ENCODE measurements around the gene C16orf78. TPM values are rescaled to one million over a fixed set of nuclear protein-coding genes. Genes with fewer than 3 reads are reported as not detected.

Gene C16orf78
- total and polyA plus RNA-seq, 7 experiments from 2014 or later: not detected

GRCh38 chr16:49378816-49379215, 5.2 kb downstream of the C16orf78 start:
- no peak overlapping the region for H3K4me3 ChIP-seq (ENCODE audit: low read length)
- H3K36me3 Mint-ChIP-seq: peaks cover 0 to 5% (median 0%) of the 10 kb centered on the region in 5 donors
- H3K9me3 ChIP-seq (ENCODE audit: control insufficient read depth in 2 of 3, low read length in 3 of 3): peaks cover 0 to 3% (median 0%) of the 10 kb centered on the region in 3 experiments
- ChIA-PET POLR2A (no interaction called here), CTCF (no interaction called here)
- H3K27me3 Mint-ChIP-seq: peaks cover 0 to 20% (median 4%) of the 10 kb centered on the region in 5 donors
- intact Hi-C loops (cut with micrococcal nuclease): no loop called here
- no peaks in the 10 kb centered on the region for H3K4me1 Mint-ChIP-seq
- H3K4me1 ChIP-seq (ENCODE audit: control insufficient read depth in 2 of 2, insufficient read depth in 2 of 2, low read length in 2 of 2): no peaks in the 10 kb centered on the region
- H3K27ac ChIP-seq (ENCODE audit: low read depth, low read length): no peak overlapping the region
- peaks cover 2 to 15% (median 7%) of the 10 kb centered on the region in 11 donors for H3K9me3 Mint-ChIP-seq
- no peak for ATAC-seq
- H3K4me3 Mint-ChIP-seq: no peak overlapping the region
- no peak for DNase-seq
- no peaks in the 10 kb centered on the region for H3K27me3 ChIP-seq (ENCODE audit: control insufficient read depth in 2 of 2, insufficient read depth in 2 of 2, low read length in 2 of 2)
- no peaks in the 10 kb centered on the region for H3K36me3 ChIP-seq (ENCODE audit: control insufficient read depth in 2 of 3, insufficient read depth in 3 of 3, low read length in 3 of 3)
- H3K27ac Mint-ChIP-seq: no peak overlapping the region

GRCh38 chr16:49382916-49383315, 9.3 kb downstream of the C16orf78 start:
- no peak overlapping the region for H3K27ac Mint-ChIP-seq
- Histone ChIP-seq H3K4me3 (ENCODE audit: low read length) (no peak overlapping the region), H3K27me3 (ENCODE audit: control insufficient read depth in 2 of 2, insufficient read depth in 2 of 2, low read length in 2 of 2) (no peaks in the 10 kb centered on the region), H3K27ac (ENCODE audit: low read depth, low read length) (no peak overlapping the region), H3K9me3 (ENCODE audit: control insufficient read depth in 2 of 3, low read length in 3 of 3) (peaks cover 0 to 3% (median 0%) of the 10 kb centered on the region in 3 experiments), H3K4me1 (ENCODE audit: control insufficient read depth in 2 of 2, insufficient read depth in 2 of 2, low read length in 2 of 2) (no peaks in the 10 kb centered on the region), H3K36me3 (ENCODE audit: control insufficient read depth in 2 of 3, insufficient read depth in 3 of 3, low read length in 3 of 3) (no peaks in the 10 kb centered on the region)
- POLR2A ChIA-PET: no interaction called here
- H3K27me3 Mint-ChIP-seq: peaks cover 0 to 9% (median 6%) of the 10 kb centered on the region in 5 donors
- H3K4me1 Mint-ChIP-seq: no peaks in the 10 kb centered on the region
- intact Hi-C loops (cut with micrococcal nuclease): no loop called here
- ATAC-seq: no peak
- peaks cover 2 to 40% (median 9%) of the 10 kb centered on the region in 11 donors for H3K9me3 Mint-ChIP-seq
- no peak for DNase-seq
- peaks cover 0 to 5% (median 0%) of the 10 kb centered on the region in 5 donors for H3K36me3 Mint-ChIP-seq
- CTCF ChIA-PET: no interaction called here
- H3K4me3 Mint-ChIP-seq: no peak overlapping the region

GRCh38 chr16:49395021-49395420, 21.4 kb downstream of the C16orf78 start:
- H3K4me1 Mint-ChIP-seq: peaks cover 0 to under 1% (median 0%) of the 10 kb centered on the region in 7 donors
- Histone ChIP-seq H3K27me3 (ENCODE audit: control insufficient read depth in 2 of 2, insufficient read depth in 2 of 2, low read length in 2 of 2) (no peaks in the 10 kb centered on the region), H3K4me3 (ENCODE audit: low read length) (no peak overlapping the region), H3K9me3 (ENCODE audit: control insufficient read depth in 2 of 3, low read length in 3 of 3) (no peaks in the 10 kb centered on the region), H3K27ac (ENCODE audit: low read depth, low read length) (no peak overlapping the region), H3K4me1 (ENCODE audit: control insufficient read depth in 2 of 2, insufficient read depth in 2 of 2, low read length in 2 of 2) (no peaks in the 10 kb centered on the region), H3K36me3 (ENCODE audit: control insufficient read depth in 2 of 3, insufficient read depth in 3 of 3, low read length in 3 of 3) (no peaks in the 10 kb centered on the region)
- H3K36me3 Mint-ChIP-seq: peaks cover 0 to 2% (median 0%) of the 10 kb centered on the region in 5 donors
- intact Hi-C loops (cut with micrococcal nuclease): no loop called here
- DNase-seq: no peak
- ATAC-seq: no peak
- H3K27ac Mint-ChIP-seq: no peak overlapping the region
- POLR2A ChIA-PET: no interaction called here
- CTCF ChIA-PET: no interaction called here
- peaks cover 0 to 1% (median 0%) of the 10 kb centered on the region in 11 donors for H3K9me3 Mint-ChIP-seq
- no peak overlapping the region for H3K4me3 Mint-ChIP-seq
- peaks cover 4 to 29% (median 23%) of the 10 kb centered on the region in 5 donors for H3K27me3 Mint-ChIP-seq

GRCh38 chr16:49396206-49396720, 22.7 kb downstream of the C16orf78 start:
- ATAC-seq (no peak), DNase-seq (no peak)
- ChIA-PET POLR2A (no interaction called here), CTCF (no interaction called here)
- Histone ChIP-seq H3K4me1 (ENCODE audit: control insufficient read depth in 2 of 2, insufficient read depth in 2 of 2, low read length in 2 of 2) (no peaks in the 10 kb centered on the region), H3K4me3 (ENCODE audit: low read length) (no peak overlapping the region), H3K27ac (ENCODE audit: low read depth, low read length) (no peak overlapping the region), H3K36me3 (ENCODE audit: control insufficient read depth in 2 of 3, insufficient read depth in 3 of 3, low read length in 3 of 3) (no peaks in the 10 kb centered on the region), H3K27me3 (ENCODE audit: control insufficient read depth in 2 of 2, insufficient read depth in 2 of 2, low read length in 2 of 2) (no peaks in the 10 kb centered on the region), H3K9me3 (ENCODE audit: control insufficient read depth in 2 of 3, low read length in 3 of 3) (no peaks in the 10 kb centered on the region)
- H3K36me3 Mint-ChIP-seq: no peaks in the 10 kb centered on the region
- intact Hi-C loops (cut with micrococcal nuclease): no loop called here
- peaks cover 4 to 24% (median 18%) of the 10 kb centered on the region in 5 donors for H3K27me3 Mint-ChIP-seq
- H3K27ac Mint-ChIP-seq: no peak overlapping the region
- H3K4me1 Mint-ChIP-seq: no peaks in the 10 kb centered on the region
- H3K4me3 Mint-ChIP-seq: no peak overlapping the region
- peaks cover 0 to 1% (median 0%) of the 10 kb centered on the region in 11 donors for H3K9me3 Mint-ChIP-seq

GRCh38 chr16:49398761-49399160, 25.2 kb downstream of the C16orf78 start:
- H3K27ac ChIP-seq (ENCODE audit: low read depth, low read length): no peak overlapping the region
- DNase-seq (no peak), ATAC-seq (no peak)
- H3K4me1 ChIP-seq (ENCODE audit: control insufficient read depth in 2 of 2, insufficient read depth in 2 of 2, low read length in 2 of 2): no peaks in the 10 kb centered on the region
- H3K36me3 Mint-ChIP-seq: peaks cover 0 to 4% (median 4%) of the 10 kb centered on the region in 5 donors
- no peak overlapping the region for H3K4me3 ChIP-seq (ENCODE audit: low read length)
- H3K27ac Mint-ChIP-seq: no peak overlapping the region
- H3K9me3 Mint-ChIP-seq: peaks cover 0 to 11% (median 4%) of the 10 kb centered on the region in 11 donors
- no peaks in the 10 kb centered on the region for H3K9me3 ChIP-seq (ENCODE audit: control insufficient read depth in 2 of 3, low read length in 3 of 3)
- peaks cover 1 to 17% (median 4%) of the 10 kb centered on the region in 5 donors for H3K27me3 Mint-ChIP-seq
- no peaks in the 10 kb centered on the region for H3K4me1 Mint-ChIP-seq
- intact Hi-C loops (cut with micrococcal nuclease): no loop called here
- ChIA-PET CTCF (no interaction called here), POLR2A (no interaction called here)
- no peak overlapping the region for H3K4me3 Mint-ChIP-seq
- H3K36me3 ChIP-seq (ENCODE audit: control insufficient read depth in 2 of 3, insufficient read depth in 3 of 3, low read length in 3 of 3): no peaks in the 10 kb centered on the region
- H3K27me3 ChIP-seq (ENCODE audit: control insufficient read depth in 2 of 2, insufficient read depth in 2 of 2, low read length in 2 of 2): no peaks in the 10 kb centered on the region

- Histone ChIP-seq H3K36me3 (ENCODE audit: control insufficient read depth in 2 of 3, insufficient read depth in 3 of 3, low read length in 3 of 3) (no peaks in the 10 kb centered on the region), H3K9me3 (ENCODE audit: control insufficient read depth in 2 of 3, low read length in 3 of 3) (no peaks in the 10 kb centered on the region), H3K4me3 (ENCODE audit: low read length) (no peak overlapping the region), H3K27ac (ENCODE audit: low read depth, low read length) (no peak overlapping the region), H3K27me3 (ENCODE audit: control insufficient read depth in 2 of 2, insufficient read depth in 2 of 2, low read length in 2 of 2) (no peaks in the 10 kb centered on the region), H3K4me1 (ENCODE audit: control insufficient read depth in 2 of 2, insufficient read depth in 2 of 2, low read length in 2 of 2) (no peaks in the 10 kb centered on the region)
- CTCF ChIA-PET: no interaction called here
- POLR2A ChIA-PET: no interaction called here
- Mint-ChIP-seq H3K4me3 (no peak overlapping the region), H3K27ac (no peak overlapping the region), H3K9me3 (peaks cover 0 to 11% (median 4%) of the 10 kb centered on the region in 11 donors), H3K27me3 (peaks cover 1 to 21% (median 7%) of the 10 kb centered on the region in 5 donors), H3K36me3 (peaks cover 0 to 4% (median 4%) of the 10 kb centered on the region in 5 donors), H3K4me1 (no peaks in the 10 kb centered on the region)
- DNase-seq (no peak), ATAC-seq (no peak)
- intact Hi-C loops (cut with micrococcal nuclease): no loop called here
Observed at GRCh38 chr16:49399594-49400364, 26.2 kb downstream of the C16orf78 start.

- ChIA-PET POLR2A (no interaction called here), CTCF (no interaction called here)
- peaks cover 0 to 11% (median 4%) of the 10 kb centered on the region in 11 donors for H3K9me3 Mint-ChIP-seq
Observed at GRCh38 chr16:49400611-49401010, 27.0 kb downstream of the C16orf78 start.

More at GRCh38 chr16:49400611-49401010, 27.0 kb downstream of the C16orf78 start:
- Mint-ChIP-seq H3K4me3 (no peak overlapping the region), H3K4me1 (no peaks in the 10 kb centered on the region), H3K27ac (no peak overlapping the region), H3K36me3 (peaks cover 0 to 4% (median 4%) of the 10 kb centered on the region in 5 donors), H3K27me3 (peaks cover 1 to 19% (median 13%) of the 10 kb centered on the region in 5 donors)
- DNase-seq (no peak), ATAC-seq (no peak)
- intact Hi-C loops (cut with micrococcal nuclease): no loop called here
- no peaks in the 10 kb centered on the region for H3K9me3 ChIP-seq (ENCODE audit: control insufficient read depth in 2 of 3, low read length in 3 of 3)
- no peaks in the 10 kb centered on the region for H3K36me3 ChIP-seq (ENCODE audit: control insufficient read depth in 2 of 3, insufficient read depth in 3 of 3, low read length in 3 of 3)
- no peaks in the 10 kb centered on the region for H3K4me1 ChIP-seq (ENCODE audit: control insufficient read depth in 2 of 2, insufficient read depth in 2 of 2, low read length in 2 of 2)
- H3K4me3 ChIP-seq (ENCODE audit: low read length): no peak overlapping the region
- no peak overlapping the region for H3K27ac ChIP-seq (ENCODE audit: low read depth, low read length)
- H3K27me3 ChIP-seq (ENCODE audit: control insufficient read depth in 2 of 2, insufficient read depth in 2 of 2, low read length in 2 of 2): no peaks in the 10 kb centered on the region

Data from naive thymus-derived CD4-positive, alpha-beta T cell (primary cell).